ENCODE data around the gene SPEM2. TPM values are rescaled to one million over a fixed set of nuclear protein-coding genes. Genes with fewer than 3 reads are reported as not detected.

The SPEM2 gene
- total RNA-seq, 1 donor from 2014 or later, result not detected

- Mint-ChIP-seq H3K4me3 (no peak overlapping the region), H3K27ac (no peak overlapping the region)
- no peak for DNase-seq (ENCODE audit: low spot score in 2 of 2, unreplicated experiment in 2 of 2)
These were observed 16.6 kb upstream of the SPEM2 start for GRCh38 chr17:7408863-7409262.

DNA sequence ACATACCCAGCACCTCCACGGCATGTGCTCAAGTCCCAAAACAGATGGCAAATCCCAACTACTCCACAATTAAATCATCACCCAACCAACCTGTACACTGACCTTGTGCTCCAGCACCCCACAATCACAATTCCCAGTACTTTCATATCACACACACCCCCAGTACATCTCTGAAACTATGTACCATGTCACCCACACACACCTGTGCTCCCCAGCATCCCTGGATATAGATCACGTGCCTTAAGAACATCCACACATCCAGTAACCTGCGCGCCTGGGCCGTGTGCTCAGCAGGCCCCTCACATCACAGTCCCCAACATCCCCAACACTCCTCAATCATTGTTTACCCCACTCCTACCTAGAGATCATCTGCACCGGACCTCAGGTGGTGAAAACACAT, 15.7 kb upstream of the SPEM2 start:
- TF ChIP-seq CTCF (IDR thresholded peaks at IDR 0.05; ENCODE audit: unreplicated experiment), result no peak
- no peak overlapping the region for H3K4me3 Mint-ChIP-seq

More at GRCh38 chr17:7408863-7409262, 16.6 kb upstream of the SPEM2 start:
- H3K27me3 Mint-ChIP-seq (ENCODE audit: low read depth), result no peaks in the 10 kb centered on the region
- peaks cover 22% of the 10 kb centered on the region for H3K36me3 Mint-ChIP-seq
- TF ChIP-seq CTCF (IDR thresholded peaks at IDR 0.05; ENCODE audit: unreplicated experiment), result no peak
- H3K9me3 Mint-ChIP-seq, result no peaks in the 10 kb centered on the region
- peaks cover 28% of the 10 kb centered on the region for H3K4me1 Mint-ChIP-seq

DNA sequence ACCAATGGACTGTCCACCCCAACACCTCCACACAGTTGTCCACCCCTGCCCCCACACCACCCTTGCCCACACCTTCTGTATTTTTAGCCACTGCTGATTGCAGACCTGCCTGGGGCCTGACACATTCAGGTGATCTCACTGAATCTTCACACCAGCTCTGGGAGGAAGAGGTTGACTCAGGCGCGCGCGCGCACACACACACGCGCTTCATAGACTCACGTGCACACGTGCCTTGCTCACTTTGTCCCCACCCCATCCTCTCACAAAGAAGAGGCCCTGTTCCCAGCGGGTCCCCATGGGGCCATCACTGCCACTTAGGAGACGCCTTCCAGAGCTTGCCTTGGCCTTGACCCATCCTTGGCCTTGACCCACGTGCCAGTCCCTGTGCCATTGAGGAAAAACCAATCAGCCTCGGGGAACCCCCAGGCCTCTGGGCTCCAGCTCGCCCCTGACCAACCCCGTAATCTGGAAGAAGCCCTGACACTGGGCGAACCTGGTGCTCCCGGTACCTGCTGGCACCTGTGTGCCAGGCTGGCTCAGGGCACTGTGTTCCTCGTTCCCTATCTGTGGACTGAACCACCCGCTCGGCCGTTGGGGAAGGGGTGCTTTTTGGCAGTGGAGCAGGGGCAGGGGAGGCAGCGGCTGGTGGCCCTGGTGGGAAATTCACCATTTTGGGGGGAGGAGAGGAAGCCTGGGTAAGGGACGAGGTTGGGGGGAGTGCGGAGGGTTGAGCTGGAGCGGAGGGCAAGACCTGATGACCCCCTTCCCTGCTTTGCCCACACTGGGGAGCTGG, 14.6 kb upstream of the SPEM2 start:
- Mint-ChIP-seq H3K27me3 (ENCODE audit: low read depth) (no peaks in the 10 kb centered on the region), H3K4me1 (peaks cover 24% of the 10 kb centered on the region), H3K9me3 (no peaks in the 10 kb centered on the region), H3K27ac (no peak overlapping the region), H3K4me3 (no peak overlapping the region), H3K36me3 (peaks cover 32% of the 10 kb centered on the region)
- no peak for DNase-seq (ENCODE audit: low spot score in 2 of 2, unreplicated experiment in 2 of 2)
- TF ChIP-seq CTCF (IDR thresholded peaks at IDR 0.05; ENCODE audit: unreplicated experiment), result no peak

More for the DNA sequence above, 15.7 kb upstream of the SPEM2 start:
- Mint-ChIP-seq H3K27me3 (ENCODE audit: low read depth) (no peaks in the 10 kb centered on the region), H3K4me1 (peaks cover 28% of the 10 kb centered on the region), H3K9me3 (no peaks in the 10 kb centered on the region), H3K27ac (no peak overlapping the region), H3K36me3 (peaks cover 22% of the 10 kb centered on the region)
- DNase-seq (ENCODE audit: low spot score in 2 of 2, unreplicated experiment in 2 of 2), result no peak

DNA sequence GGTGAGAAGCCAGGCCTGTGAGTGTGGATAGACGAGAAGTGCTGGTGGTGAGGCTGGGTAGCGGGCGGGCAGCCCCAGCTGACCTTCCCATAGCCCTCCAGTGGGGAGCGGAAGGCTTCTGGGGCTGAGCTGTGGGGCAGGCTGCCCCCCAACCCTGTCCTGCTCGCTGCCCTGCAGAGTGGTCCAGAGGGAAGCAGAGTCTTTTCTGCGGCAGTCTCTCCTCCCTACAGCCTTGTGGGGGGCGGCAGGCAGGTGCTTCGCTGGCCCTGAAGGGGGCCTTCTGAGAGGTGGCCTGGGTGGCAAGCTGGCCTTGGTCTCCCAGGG, 14.0 kb upstream of the SPEM2 start:
- no peak for DNase-seq (ENCODE audit: low spot score in 2 of 2, unreplicated experiment in 2 of 2)
- peaks cover 19% of the 10 kb centered on the region for H3K4me1 Mint-ChIP-seq
- H3K4me3 Mint-ChIP-seq, result no peak overlapping the region
- no peak for TF ChIP-seq CTCF (IDR thresholded peaks at IDR 0.05; ENCODE audit: unreplicated experiment)
- no peak overlapping the region for H3K27ac Mint-ChIP-seq
- no peaks in the 10 kb centered on the region for H3K9me3 Mint-ChIP-seq
- H3K36me3 Mint-ChIP-seq, result peaks cover 35% of the 10 kb centered on the region
- H3K27me3 Mint-ChIP-seq (ENCODE audit: low read depth), result no peaks in the 10 kb centered on the region

DNA sequence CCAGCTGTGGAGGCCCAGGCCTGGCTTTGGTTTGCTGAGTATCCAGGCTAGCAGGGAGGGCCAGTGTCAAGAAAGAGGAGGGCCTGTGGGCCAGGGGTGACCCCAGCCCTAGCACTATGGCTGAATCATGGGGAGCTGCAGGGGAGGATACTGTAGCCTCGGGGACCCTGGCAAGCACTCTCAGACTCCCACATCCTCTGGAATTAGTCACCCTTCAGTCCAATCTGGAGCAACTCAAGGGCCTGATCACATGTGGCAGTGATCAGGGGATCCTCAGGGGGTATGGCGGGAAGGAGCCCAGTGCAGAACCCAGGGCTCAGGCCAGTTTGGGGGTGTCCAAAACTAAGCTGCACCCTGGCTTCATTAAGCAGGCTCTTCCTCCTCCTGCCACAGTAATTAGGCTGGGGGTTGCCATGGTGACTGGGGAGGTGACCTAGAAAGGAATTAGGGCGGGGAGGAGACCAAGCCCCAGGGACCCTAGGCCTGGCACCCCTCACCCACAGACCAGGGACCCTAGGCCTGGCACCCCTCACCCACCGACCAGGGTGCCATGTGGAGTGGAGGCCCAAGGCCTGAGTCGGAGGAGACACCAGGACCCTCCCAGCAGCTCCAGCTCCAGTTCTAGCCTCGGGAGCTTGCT, 11.9 kb upstream of the SPEM2 start:
- peaks cover 38% of the 10 kb centered on the region for H3K36me3 Mint-ChIP-seq
- H3K4me1 Mint-ChIP-seq, result peaks cover 11% of the 10 kb centered on the region
- no peak overlapping the region for H3K4me3 Mint-ChIP-seq
- TF ChIP-seq CTCF (IDR thresholded peaks at IDR 0.05; ENCODE audit: unreplicated experiment), result no peak
- H3K9me3 Mint-ChIP-seq, result no peaks in the 10 kb centered on the region
- DNase-seq (ENCODE audit: low spot score in 2 of 2, unreplicated experiment in 2 of 2), result no peak
- no peak overlapping the region for H3K27ac Mint-ChIP-seq
- H3K27me3 Mint-ChIP-seq (ENCODE audit: low read depth), result no peaks in the 10 kb centered on the region
